HepG2 (cell line): ENCODE measurements around the gene QRFP.

Source experiments
- POLR2A ChIP-seq, 2 experiments: IDR thresholded peaks; 2 replicates each; pipeline ENCODE4 v1.6.1; 2011; ENCODE audit warnings: low read depth in 2 of 2, low read length in 2 of 2, mild to moderate bottlenecking in 1 of 2, moderate library complexity in 1 of 2; ENCODE audit not compliant: insufficient read depth in 1 of 2
- ZNF549 ChIP-seq: sonication (generic); formaldehyde crosslinking; IDR thresholded peaks from 2 replicates; pipeline ENCODE4 v1.5.0; 2020; ENCODE audit warnings: missing genetic modification reagents
- ZNF589 ChIP-seq: sonication (generic); formaldehyde crosslinking; conservative IDR thresholded peaks from 2 replicates; pipeline ENCODE4 v1.8.0; 2022; ENCODE audit warnings: mild to moderate bottlenecking, moderate library complexity, missing genetic modification reagents
- TF ChIP-seq, protein P1 (sequence below): sonication (generic); formaldehyde crosslinking; conservative IDR thresholded peaks from 2 replicates; pipeline ENCODE4 v1.5.0; 2020; ENCODE audit warnings: missing genetic modification reagents

GRCh38 chr9:130931508-130932254 is 35.1 kb upstream of the QRFP start:
- TF ChIP-seq POLR2A (IDR thresholded peaks at IDR 0.05; ENCODE audit: insufficient read depth in 1 of 2, low read depth in 2 of 2, low read length in 2 of 2) = no peak
- TF ChIP-seq ZNF589 (CRISPR knock-in tag) = no peak
- TF ChIP-seq, protein P1, sequence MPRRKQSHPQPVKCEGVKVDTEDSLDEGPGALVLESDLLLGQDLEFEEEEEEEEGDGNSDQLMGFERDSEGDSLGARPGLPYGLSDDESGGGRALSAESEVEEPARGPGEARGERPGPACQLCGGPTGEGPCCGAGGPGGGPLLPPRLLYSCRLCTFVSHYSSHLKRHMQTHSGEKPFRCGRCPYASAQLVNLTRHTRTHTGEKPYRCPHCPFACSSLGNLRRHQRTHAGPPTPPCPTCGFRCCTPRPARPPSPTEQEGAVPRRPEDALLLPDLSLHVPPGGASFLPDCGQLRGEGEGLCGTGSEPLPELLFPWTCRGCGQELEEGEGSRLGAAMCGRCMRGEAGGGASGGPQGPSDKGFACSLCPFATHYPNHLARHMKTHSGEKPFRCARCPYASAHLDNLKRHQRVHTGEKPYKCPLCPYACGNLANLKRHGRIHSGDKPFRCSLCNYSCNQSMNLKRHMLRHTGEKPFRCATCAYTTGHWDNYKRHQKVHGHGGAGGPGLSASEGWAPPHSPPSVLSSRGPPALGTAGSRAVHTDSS = no peak
- no peak for TF ChIP-seq ZNF549 (CRISPR knock-in tag)
